GM10266 (cell line): ENCODE results near the gene ANKK1.

Experiments
- DNase-seq: peaks from one replicate; pipeline ENCODE4 v3.0.0; 2012; ENCODE audit errors: extremely low spot score
- CTCF ChIP-seq: IDR thresholded peaks from 2 replicates; pipeline ENCODE4 v1.5.1; 2012; ENCODE audit warnings: mild to moderate bottlenecking, low read depth; ENCODE audit not compliant: control insufficient read depth, insufficient read depth; ENCODE audit errors: missing control alignments

ANKK1 gene

DNA sequence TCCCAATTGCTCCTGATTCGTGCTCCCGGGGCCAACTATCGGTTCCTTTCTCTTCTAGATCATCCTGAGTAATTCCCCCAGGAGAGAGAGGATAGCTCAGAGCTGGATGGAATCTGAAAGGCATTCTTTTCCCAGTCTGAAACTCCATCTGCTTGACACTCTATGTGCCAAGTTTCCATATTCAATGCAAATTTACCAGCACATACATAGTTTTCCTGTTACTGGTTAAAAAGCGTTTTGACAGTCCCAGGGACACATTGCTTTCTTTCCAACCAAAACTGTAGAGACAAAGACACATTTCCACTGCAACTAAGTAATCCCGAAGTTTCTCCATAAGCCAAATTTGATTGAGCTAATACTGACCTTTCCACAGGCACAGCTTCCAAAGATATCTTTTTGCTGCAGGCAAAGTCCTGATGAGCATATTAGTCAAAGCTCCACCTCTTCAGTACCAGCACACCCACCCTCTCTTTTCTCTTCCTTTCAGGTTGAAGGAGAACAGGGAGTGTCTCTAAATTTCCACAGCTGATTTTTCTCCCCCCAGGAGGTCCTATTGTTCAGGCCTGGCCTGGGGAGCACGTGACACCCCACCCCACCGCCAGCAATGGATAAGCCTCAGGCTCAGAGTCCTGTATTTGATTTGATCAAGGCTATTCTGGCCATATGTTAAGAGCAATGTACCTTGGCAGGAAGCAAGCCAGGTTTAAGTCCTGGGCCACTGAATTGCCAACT is 9.7 kb upstream of the ANKK1 start:
- no peak for DNase-seq

DNA sequence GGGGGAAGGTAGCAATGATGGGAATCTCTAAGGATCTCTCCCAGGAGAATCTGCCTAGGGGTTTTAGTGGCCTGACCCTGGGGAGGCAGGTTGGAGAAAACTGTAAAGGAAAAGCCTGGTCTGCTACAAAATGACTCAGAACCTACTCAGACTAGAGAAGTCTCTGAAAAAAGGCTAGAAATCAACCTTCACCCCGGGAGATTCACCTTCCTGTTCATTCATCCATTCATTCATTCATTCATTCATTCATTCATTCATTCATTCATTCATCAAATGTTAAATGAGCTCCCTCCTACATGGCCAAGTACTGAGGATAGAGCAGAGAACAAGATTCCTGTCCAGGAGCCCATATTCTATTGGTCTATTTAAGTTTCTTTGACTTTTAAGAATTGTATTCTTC is 8.9 kb upstream of the ANKK1 start:
- DNase-seq, result no peak
- TF ChIP-seq CTCF, result no peak

More for the DNA sequence above, 9.7 kb upstream of the ANKK1 start:
- no peak for TF ChIP-seq CTCF

DNA sequence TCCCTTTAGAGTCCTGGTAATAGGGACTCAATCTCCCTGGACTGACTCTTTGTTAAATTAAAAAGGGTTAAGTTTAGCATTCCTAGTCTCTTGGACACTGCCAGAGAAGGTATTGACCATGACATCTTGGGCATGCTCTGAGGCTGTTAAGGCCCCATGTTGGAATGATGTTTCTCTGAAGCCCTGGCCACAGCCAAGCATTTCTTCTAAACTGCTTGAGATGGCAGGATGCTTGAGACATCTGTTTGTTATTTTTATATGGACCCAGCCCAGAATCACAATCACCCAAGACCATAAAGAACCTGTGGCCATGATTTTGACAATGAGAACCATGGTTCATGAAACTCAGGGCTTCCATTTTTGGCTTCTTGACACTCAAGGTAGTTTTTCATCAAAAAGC is 5.5 kb upstream of the ANKK1 start:
- no peak for DNase-seq
- no peak for TF ChIP-seq CTCF

DNA sequence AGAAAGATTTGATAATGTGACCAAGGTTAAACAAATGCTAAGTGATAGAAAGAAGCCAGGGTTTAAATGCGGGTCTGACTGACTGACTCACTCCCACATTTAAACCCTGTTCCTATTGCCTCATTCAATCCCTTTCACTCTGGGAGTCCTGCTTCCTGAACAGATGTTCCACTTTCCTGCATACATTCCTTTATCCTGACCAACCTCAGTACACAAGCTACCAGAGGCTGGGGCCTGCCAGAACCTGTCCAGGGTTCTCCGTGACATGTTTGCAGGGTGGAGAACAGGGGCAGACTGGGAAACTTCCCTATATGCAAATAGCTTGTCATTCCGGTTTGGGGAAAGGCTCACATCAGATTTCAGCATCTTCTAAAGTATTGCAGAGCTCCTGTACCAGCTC is 3.0 kb upstream of the ANKK1 start:
- no peak for TF ChIP-seq CTCF
- no peak for DNase-seq

- DNase-seq, result no peak
- TF ChIP-seq CTCF, result no peak
Observed at GRCh38 chr11:113385749-113386148, 1.8 kb upstream of the ANKK1 start.

GRCh38 chr11:113386866-113387265 is 713 bp upstream of the ANKK1 start:
- no peak for TF ChIP-seq CTCF
- no peak for DNase-seq

GRCh38 chr11:113389272-113389671 is 1.7 kb downstream of the ANKK1 start:
- TF ChIP-seq CTCF, result no peak
- no peak for DNase-seq
